ENCODE results near the gene SIRT4. TPM values are rescaled to one million over a fixed set of nuclear protein-coding genes. Genes with fewer than 3 reads are reported as not detected.

The SIRT4 gene
- polyA plus RNA-seq, 10 donors = 2.4 to 4.9 (median 4.2) TPM

Other genes with a start within 250 kb of the SIRT4 start
- gene RAB35, start 185.6 kb upstream of the SIRT4 start, polyA plus RNA-seq (ENCODE audit: insufficient read length in 10 of 10) = 10 to 100 TPM; 25.9 to 35.6 (median 30.3) TPM
- 10 to 100 TPM; 32.7 to 50.4 (median 39.9) TPM for gene GCN1, start 107.6 kb upstream of the SIRT4 start, polyA plus RNA-seq (ENCODE audit: insufficient read length in 10 of 10)
- gene RPLP0, start 101.2 kb upstream of the SIRT4 start, polyA plus RNA-seq (ENCODE audit: insufficient read length in 10 of 10) = 1,000 to 10,000 TPM; 2,859 to 4,622 (median 4,054) TPM
- 100 to 1,000 TPM in 9 of 10 donors, 10 to 100 TPM in 1; 88.7 to 164 (median 134) TPM for gene PXN, start 36.6 kb upstream of the SIRT4 start, polyA plus RNA-seq (ENCODE audit: insufficient read length in 10 of 10)
- not detected for gene RNU4-2, start 10.4 kb upstream of the SIRT4 start, polyA plus RNA-seq (ENCODE audit: insufficient read length in 10 of 10)
- not detected for gene RNU4-1, start 9.1 kb upstream of the SIRT4 start, polyA plus RNA-seq (ENCODE audit: insufficient read length in 10 of 10)
- gene PLA2G1B, start 25.5 kb downstream of the SIRT4 start, polyA plus RNA-seq (ENCODE audit: insufficient read length in 10 of 10) = not detected
- 1 to 10 TPM; 2.9 to 6.0 (median 3.9) TPM for gene MSI1, start 66.8 kb downstream of the SIRT4 start, polyA plus RNA-seq (ENCODE audit: insufficient read length in 10 of 10)
- 100 to 1,000 TPM in 7 of 10 donors, 10 to 100 TPM in 3; 87.5 to 161 (median 112) TPM for gene COX6A1, start 135.8 kb downstream of the SIRT4 start, polyA plus RNA-seq (ENCODE audit: insufficient read length in 10 of 10)
- 10 to 100 TPM; 32.4 to 39.7 (median 35.6) TPM for gene TRIAP1, start 144.1 kb downstream of the SIRT4 start, polyA plus RNA-seq (ENCODE audit: insufficient read length in 10 of 10)
- 10 to 100 TPM; 13.8 to 21.7 (median 16.2) TPM for gene GATC, start 144.1 kb downstream of the SIRT4 start, polyA plus RNA-seq (ENCODE audit: insufficient read length in 10 of 10)
- 100 to 1,000 TPM in 2 of 10 donors, 10 to 100 TPM in 8; 80.3 to 133 (median 91.6) TPM for gene SRSF9, start 167.4 kb downstream of the SIRT4 start, polyA plus RNA-seq (ENCODE audit: insufficient read length in 10 of 10)
- gene DYNLL1, start 193.8 kb downstream of the SIRT4 start, polyA plus RNA-seq (ENCODE audit: insufficient read length in 10 of 10) = 100 to 1,000 TPM; 284 to 451 (median 337) TPM
- 10 to 100 TPM; 29.2 to 43.2 (median 35.4) TPM for gene COQ5, start 226.8 kb downstream of the SIRT4 start, polyA plus RNA-seq (ENCODE audit: insufficient read length in 10 of 10)
- gene RNF10, start 232.0 kb downstream of the SIRT4 start, polyA plus RNA-seq (ENCODE audit: insufficient read length in 10 of 10) = 100 to 1,000 TPM; 148 to 189 (median 157) TPM